Endothelial cell of umbilical vein (primary cell): ENCODE results near the gene EN2. TPM values are rescaled to one million over a fixed set of nuclear protein-coding genes. Genes with fewer than 3 reads are reported as not detected.

ENCODE experiments used
- BruUV-seq: library from RNA; stranded (reverse); fragments of 400-500 nt; replicated peaks from 2 replicates; lab custom pipeline; 2021; lab: Mats Ljungman, UMichigan
- CTCF ChIA-PET: fragments of 300-600, 350-600 bp; sonication (Branson Sonifier 250); formaldehyde crosslinking; loops from one replicate; lab custom pipeline; 2021; ENCODE audit warnings: antibody characterized with exemption, inconsistent platforms; lab: Charles Lee
- POLR2A ChIA-PET: fragments of 300-600, 350-600 bp; sonication (Branson Sonifier 250); formaldehyde crosslinking; loops from one replicate; lab custom pipeline; 2021; ENCODE audit warnings: antibody characterized with exemption, inconsistent platforms; lab: Charles Lee
- DNase-seq: peaks from one replicate; pipeline ENCODE4 v3.0.0-alpha.2; 2011; ENCODE audit warnings: low read depth, low spot score
- FAIRE-seq: peaks from 2 replicates; lab custom pipeline; 2011; peaks lifted over from hg19 to GRCh38; lab: Jason Lieb, UNC
- H2AFZ ChIP-seq: 2 replicates; pipeline ENCODE4 v1.6.0; 2012; ENCODE audit warnings: low read depth, low read length, control low read depth, inconsistent platforms
- H3K27ac ChIP-seq: 2 replicates; pipeline ENCODE4 v1.5.1; 2011; ENCODE audit warnings: low read depth, mild to moderate bottlenecking, control low read depth, low read length, moderate library complexity; ENCODE audit not compliant: insufficient read depth
- H3K27me3 ChIP-seq, 2 experiments: 2 replicates each; pipeline versions ENCODE4 v1.6.0 to v1.6.1; 2011; ENCODE audit warnings: low read length in 2 of 2, mixed read lengths in 1 of 2; ENCODE audit not compliant: control insufficient read depth in 2 of 2, insufficient read depth in 2 of 2
- H3K36me3 ChIP-seq, 2 experiments: 2 replicates in 1 of 2; 3 replicates in 1 of 2; pipeline ENCODE4 v1.5.1; 2011; ENCODE audit warnings: low read length in 2 of 2, mild to moderate bottlenecking in 1 of 2, moderate library complexity in 1 of 2; ENCODE audit not compliant: control insufficient read depth in 2 of 2, insufficient read depth in 2 of 2; ENCODE audit errors: extremely low read depth in 1 of 2
- H3K4me1 ChIP-seq: 3 replicates; pipeline ENCODE4 v1.5.1; 2011; ENCODE audit warnings: mild to moderate bottlenecking, low read length; ENCODE audit not compliant: control insufficient read depth, insufficient read depth; ENCODE audit errors: extremely low read depth
- H3K4me2 ChIP-seq: 2 replicates; pipeline ENCODE4 v1.6.1; 2011; ENCODE audit warnings: low read length, control low read depth, mixed read lengths; ENCODE audit not compliant: insufficient read depth
- H3K4me3 ChIP-seq, 3 experiments: fragments of 200-600 bp in 1 of 3; sonication (generic), shearing (Covaris generic) in 1 of 3; replicated peaks in 1 of 3; 2 replicates each; pipeline ENCODE4 v1.5.1; 2011 to 2016; ENCODE audit warnings: control low read depth in 3 of 3, low read length in 3 of 3, mild to moderate bottlenecking in 2 of 3, inconsistent platforms in 1 of 3, low read depth in 1 of 3, moderate library complexity in 1 of 3; ENCODE audit not compliant: insufficient read depth in 1 of 3
- H3K79me2 ChIP-seq: 2 replicates; pipeline ENCODE4 v1.6.0; 2012; ENCODE audit warnings: low read length, inconsistent platforms; ENCODE audit not compliant: control insufficient read depth, insufficient read depth
- H3K9ac ChIP-seq: replicated peaks from 2 replicates; pipeline ENCODE3; 2011; ENCODE audit warnings: low read length, control low read depth; ENCODE audit not compliant: insufficient read depth; ENCODE audit errors: extremely low read depth
- H3K9me1 ChIP-seq: replicated peaks from 3 replicates; pipeline ENCODE4 v1.6.0; 2011; ENCODE audit warnings: mild to moderate bottlenecking, low read length; ENCODE audit not compliant: control insufficient read depth, insufficient read depth; ENCODE audit errors: extremely low read depth
- H3K9me3 ChIP-seq: replicated peaks from 2 replicates; pipeline ENCODE4 v1.5.1; 2012; ENCODE audit warnings: low read length, inconsistent platforms; ENCODE audit not compliant: control insufficient read depth, insufficient read depth
- H4K20me1 ChIP-seq: replicated peaks from 2 replicates; pipeline ENCODE3; 2011; ENCODE audit warnings: mild to moderate bottlenecking, low read length; ENCODE audit not compliant: control insufficient read depth, insufficient read depth; ENCODE audit errors: extremely low read depth
- EZH2 ChIP-seq: IDR thresholded peaks from 2 replicates; pipeline ENCODE4 v1.6.1; 2012; ENCODE audit warnings: borderline replicate concordance, low read depth, mild to moderate bottlenecking, moderate library complexity, low read length, inconsistent platforms; ENCODE audit not compliant: severe bottlenecking
- FOS ChIP-seq: IDR thresholded peaks from 2 replicates; pipeline ENCODE4 v1.6.1; 2011; ENCODE audit warnings: mild to moderate bottlenecking, low read length, moderate library complexity, borderline replicate concordance; ENCODE audit not compliant: insufficient read depth
- GATA2 ChIP-seq: IDR thresholded peaks from 2 replicates; pipeline ENCODE4 v1.7.0; 2011; ENCODE audit warnings: low read depth, mild to moderate bottlenecking, moderate library complexity, mixed read lengths, low read length; ENCODE audit not compliant: insufficient read length, insufficient read depth
- JUN ChIP-seq: IDR thresholded peaks from 2 replicates; pipeline ENCODE4 v1.6.1; 2011; ENCODE audit warnings: borderline replicate concordance, low read depth; ENCODE audit not compliant: insufficient read length, insufficient read depth
- MYC ChIP-seq: IDR thresholded peaks from one replicate; pipeline ENCODE4 v1.6.1; 2011; ENCODE audit warnings: mild to moderate bottlenecking, low read depth, low read length
- POLR2A ChIP-seq: IDR thresholded peaks from 2 replicates; pipeline ENCODE4 v1.6.1; 2012; ENCODE audit warnings: low read depth, mild to moderate bottlenecking, control low read depth, low read length
- POLR2AphosphoS5 ChIP-seq: IDR thresholded peaks from 2 replicates; pipeline ENCODE4 v1.6.1; 2012; ENCODE audit warnings: low read depth, mild to moderate bottlenecking, control low read depth, low read length, moderate library complexity; ENCODE audit not compliant: insufficient read depth
- dilution Hi-C: fragments of 300-500 bp; cut with MboI; formaldehyde crosslinking; loops from one replicate; pipeline ENCODE4 v1.15.0; 2019; ENCODE audit warnings: low sequenced_read_pairs; ENCODE audit not compliant: extremely low pct_ligation_motif_present
- intact Hi-C: fragments of 100-400 bp; cut with micrococcal nuclease; formaldehyde crosslinking; loops from one replicate; pipeline ENCODE4 v1.10.0; 2022
- polyA plus RNA-seq, 4 experiments: library from polyadenylated mRNA; depleted of rRNA in 3 of 4; stranded (reverse) in 3 of 4; unstranded in 1 of 4; fragments of >200 nt; gene quantifications; 2 replicates each; pipeline versions ENCODE4 v1.2.1 to v1.2.3, GENCODE V29; 2011 to 2012; ENCODE audit warnings: missing spikeins in 1 of 4
- total RNA-seq: library from RNA; stranded (reverse); gene quantifications from 2 replicates; pipeline ENCODE4 v1.2.3, GENCODE V29; 2021
- TF ChIP-seq, protein P1 (sequence below): IDR thresholded peaks from 2 replicates; pipeline ENCODE4 v1.6.1; 2011; ENCODE audit not compliant: insufficient read depth, insufficient read length
- TF ChIP-seq, protein P2 (sequence below), 2 donors: IDR thresholded peaks; 1 replicate in 1 of 2; 2 replicates in 1 of 2; pipeline ENCODE4 v1.5.1; 2011; ENCODE audit warnings: low read length in 2 of 2, mild to moderate bottlenecking in 2 of 2, moderate library complexity in 2 of 2, control low read depth in 1 of 2, inconsistent platforms in 1 of 2, low read depth in 1 of 2; ENCODE audit not compliant: insufficient read depth in 1 of 2; ENCODE audit errors: extremely low read depth in 1 of 2

EN2 gene
- total and polyA plus RNA-seq, 2 donors (not counting 3 experiments of a cell fraction or from before 2014, with no cell fraction given), result not detected

DNA sequence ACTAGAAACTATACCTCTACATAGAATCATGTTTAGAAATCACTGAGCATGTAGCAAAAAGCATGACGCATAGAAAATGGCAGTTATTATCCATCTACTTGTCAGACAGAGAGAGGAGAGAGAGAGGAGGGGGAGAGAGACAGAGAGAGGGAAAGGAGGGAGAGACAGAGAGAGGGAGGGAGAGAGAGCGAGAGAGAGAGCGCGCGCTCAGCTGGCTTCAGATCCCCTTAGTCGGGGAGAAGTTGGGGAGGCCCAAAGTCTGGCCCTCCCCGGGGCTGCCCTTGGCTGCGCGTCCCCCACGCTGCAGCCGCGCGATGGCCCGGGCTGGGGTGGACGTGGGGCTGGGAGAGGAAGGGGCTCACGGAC lies 51.4 kb downstream of the EN2 start:
- H3K36me3 ChIP-seq, result no peaks in the 10 kb centered on the region
- peaks cover 49 to 85% of the 10 kb centered on the region in 2 experiments for H3K27me3 ChIP-seq
- H3K9me1 ChIP-seq, result no peaks in the 10 kb centered on the region
- no peak overlapping the region for H3K27ac ChIP-seq
- H3K4me2 ChIP-seq, result no peak overlapping the region
- no peak for TF ChIP-seq JUN
- TF ChIP-seq, protein P1, sequence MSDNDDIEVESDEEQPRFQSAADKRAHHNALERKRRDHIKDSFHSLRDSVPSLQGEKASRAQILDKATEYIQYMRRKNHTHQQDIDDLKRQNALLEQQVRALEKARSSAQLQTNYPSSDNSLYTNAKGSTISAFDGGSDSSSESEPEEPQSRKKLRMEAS, result no peak
- TF ChIP-seq MYC, result no peak
- no peak for TF ChIP-seq POLR2AphosphoS5
- TF ChIP-seq, protein P2, sequence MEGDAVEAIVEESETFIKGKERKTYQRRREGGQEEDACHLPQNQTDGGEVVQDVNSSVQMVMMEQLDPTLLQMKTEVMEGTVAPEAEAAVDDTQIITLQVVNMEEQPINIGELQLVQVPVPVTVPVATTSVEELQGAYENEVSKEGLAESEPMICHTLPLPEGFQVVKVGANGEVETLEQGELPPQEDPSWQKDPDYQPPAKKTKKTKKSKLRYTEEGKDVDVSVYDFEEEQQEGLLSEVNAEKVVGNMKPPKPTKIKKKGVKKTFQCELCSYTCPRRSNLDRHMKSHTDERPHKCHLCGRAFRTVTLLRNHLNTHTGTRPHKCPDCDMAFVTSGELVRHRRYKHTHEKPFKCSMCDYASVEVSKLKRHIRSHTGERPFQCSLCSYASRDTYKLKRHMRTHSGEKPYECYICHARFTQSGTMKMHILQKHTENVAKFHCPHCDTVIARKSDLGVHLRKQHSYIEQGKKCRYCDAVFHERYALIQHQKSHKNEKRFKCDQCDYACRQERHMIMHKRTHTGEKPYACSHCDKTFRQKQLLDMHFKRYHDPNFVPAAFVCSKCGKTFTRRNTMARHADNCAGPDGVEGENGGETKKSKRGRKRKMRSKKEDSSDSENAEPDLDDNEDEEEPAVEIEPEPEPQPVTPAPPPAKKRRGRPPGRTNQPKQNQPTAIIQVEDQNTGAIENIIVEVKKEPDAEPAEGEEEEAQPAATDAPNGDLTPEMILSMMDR (IDR thresholded peaks at IDR 0.05; ENCODE audit: extremely low read depth in 1 of 2, insufficient read depth in 1 of 2, low read depth in 1 of 2, low read length in 2 of 2), result no peak
- no peak for TF ChIP-seq FOS
- no peak for TF ChIP-seq GATA2
- no peak for TF ChIP-seq POLR2A
- TF ChIP-seq EZH2, result no peak
- dilution Hi-C loops (no loop called here), intact Hi-C loops (no loop called here)
- no peak overlapping the region for H3K9ac ChIP-seq
- DNase-seq (no peak), FAIRE-seq (no peak)
- H2AFZ ChIP-seq, result no peak overlapping the region
- no TSS peak for BruUV-seq
- POLR2A ChIA-PET, result no interaction called here
- CTCF ChIA-PET, result interaction anchor here (1.0 kb wide), 1 partner anchor 129 kb away, joined by 3 read pairs; no protein-coding TSS in a partner anchor
- no peaks in the 10 kb centered on the region for H4K20me1 ChIP-seq
- H3K9me3 ChIP-seq, result no peaks in the 10 kb centered on the region
- no peaks in the 10 kb centered on the region for H3K4me1 ChIP-seq
- no peak overlapping the region for H3K4me3 ChIP-seq
- no peaks in the 10 kb centered on the region for H3K79me2 ChIP-seq
